ENCODE measurements around the gene GPATCH8. TPM values are rescaled to one million over a fixed set of nuclear protein-coding genes. Genes with fewer than 3 reads are reported as not detected.

Gene GPATCH8
- total RNA-seq, 1 experiment from 2014 or later, result 22.7 TPM

DNA sequence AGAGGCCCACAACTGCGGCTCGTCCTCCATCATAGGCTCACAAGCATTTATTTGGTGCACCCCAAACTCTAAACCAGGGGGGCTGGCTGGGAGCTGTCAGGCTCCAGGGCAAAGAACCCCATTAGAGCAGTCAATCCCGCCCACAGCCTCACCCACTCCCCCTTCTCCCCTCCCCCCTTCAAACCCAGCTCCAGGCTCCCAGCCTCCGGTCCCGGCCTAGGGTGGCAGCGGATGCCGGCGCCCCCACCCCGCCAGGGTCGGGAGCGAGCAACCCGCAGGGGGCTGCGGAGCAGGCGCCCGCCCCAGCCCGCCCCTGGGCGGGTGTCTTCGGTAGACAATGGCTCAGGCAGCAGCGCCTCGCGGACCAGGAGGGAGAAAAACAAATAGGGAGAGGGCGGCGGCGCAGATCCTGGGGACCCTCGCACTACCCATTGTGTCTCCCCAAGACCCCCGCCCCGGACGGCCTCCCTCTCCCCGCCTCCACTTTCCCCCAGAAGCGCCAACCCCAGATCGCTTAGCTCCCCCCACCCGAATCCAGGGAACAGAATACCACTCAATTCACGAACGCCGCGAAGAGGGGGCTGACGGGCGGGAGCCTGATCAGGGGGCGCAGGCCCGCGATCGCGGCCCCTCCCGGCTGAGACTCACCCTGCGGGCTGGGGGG lies 140.1 kb downstream of the GPATCH8 start:
- BruUV-seq (replicated peaks), result no TSS peak
- Histone ChIP-seq H3K27ac (ENCODE audit: low read length) (no peak overlapping the region), H2AFZ (ENCODE audit: low read length) (peak overlapping the region; percentile 99), H3K36me3 (ENCODE audit: low read depth, low read length) (no peaks in the 10 kb centered on the region), H3K4me3 (ENCODE audit: low read length) (peak overlapping the region; percentile 87), H3K4me1 (ENCODE audit: insufficient read depth, low read length) (no peaks in the 10 kb centered on the region; the same call in 1 of the 2 replicates), H4K20me1 (ENCODE audit: low read length) (no peaks in the 10 kb centered on the region), H3F3A (ENCODE audit: low read length, unreplicated experiment) (no peaks in the 10 kb centered on the region), H3K4me2 (ENCODE audit: low read length) (peak overlapping the region; percentile 99), H3K9ac (ENCODE audit: low read length) (peak overlapping the region; percentile 72), H3K79me2 (ENCODE audit: low read length) (no peaks in the 10 kb centered on the region), H3K27me3 (ENCODE audit: low read length) (no peaks in the 10 kb centered on the region), H3K9me3 (ENCODE audit: low read length) (no peaks in the 10 kb centered on the region), H3K9me2 (replicated peaks; ENCODE audit: low read length) (no peaks in the 10 kb centered on the region)
- intact Hi-C loops (cut with micrococcal nuclease), result loop anchor here (1.0 kb wide), 1 partner anchor 18 kb away; the partner anchor contains the start of gene GRN
- ChIA-PET POLR2A (ENCODE audit: unreplicated experiment) (interaction anchor here (0.6 to 0.7 kb wide), 2 partner anchors 195 to 247 kb away, joined by 3 to 9 read pairs; no protein-coding TSS in a partner anchor), CTCF (interaction anchor here (0.6 to 1.0 kb wide), 11 partner anchors 13 to 364 kb away, joined by 3 to 20 read pairs (median 4); partner anchors contain the start of genes GRN and SLC25A39)
- DNase-seq (peak; percentile 28), ATAC-seq (peak; percentile 55)
- TF ChIP-seq CTCF (conservative IDR thresholded peaks at IDR 0.05; ENCODE audit: low read depth, low read length) (no peak), EZH2phosphoT487 (IDR thresholded peaks at IDR 0.05; ENCODE audit: borderline replicate concordance, low read length) (no peak), EZH2 (IDR thresholded peaks at IDR 0.05; ENCODE audit: low read length, unreplicated experiment) (no peak)

GRCh38 chr17:44362459-44362948 lies 140.7 kb downstream of the GPATCH8 start:
- H3K27ac ChIP-seq (ENCODE audit: low read length), result no peak overlapping the region
- no peaks in the 10 kb centered on the region for H4K20me1 ChIP-seq (ENCODE audit: low read length)
- no peaks in the 10 kb centered on the region; the same call in 1 of the 2 replicates for H3K4me1 ChIP-seq (ENCODE audit: insufficient read depth, low read length)
- no peaks in the 10 kb centered on the region for H3K9me2 ChIP-seq (replicated peaks; ENCODE audit: low read length)
- no peak for ATAC-seq
- no peaks in the 10 kb centered on the region for H3K27me3 ChIP-seq (ENCODE audit: low read length)
- DNase-seq, result no peak
- H3F3A ChIP-seq (ENCODE audit: low read length, unreplicated experiment), result no peaks in the 10 kb centered on the region
- no peaks in the 10 kb centered on the region for H3K36me3 ChIP-seq (ENCODE audit: low read depth, low read length)
- no TSS peak for BruUV-seq (replicated peaks)
- H3K4me2 ChIP-seq (ENCODE audit: low read length), result peak overlapping the region; percentile 99
- ChIA-PET CTCF (interaction anchor here (0.6 to 0.7 kb wide), 2 partner anchors 20 to 281 kb away, joined by 3 read pairs; no protein-coding TSS in a partner anchor), POLR2A (ENCODE audit: unreplicated experiment) (no interaction called here)
- H3K4me3 ChIP-seq (ENCODE audit: low read length), result peak overlapping the region; percentile 87
- intact Hi-C loops (cut with micrococcal nuclease), result no loop called here
- no peaks in the 10 kb centered on the region for H3K79me2 ChIP-seq (ENCODE audit: low read length)
- TF ChIP-seq CTCF (conservative IDR thresholded peaks at IDR 0.05; ENCODE audit: low read depth, low read length) (no peak), EZH2phosphoT487 (IDR thresholded peaks at IDR 0.05; ENCODE audit: borderline replicate concordance, low read length) (no peak), EZH2 (IDR thresholded peaks at IDR 0.05; ENCODE audit: low read length, unreplicated experiment) (no peak)
- H3K9me3 ChIP-seq (ENCODE audit: low read length), result no peaks in the 10 kb centered on the region
- peak overlapping the region; percentile 99 for H2AFZ ChIP-seq (ENCODE audit: low read length)
- H3K9ac ChIP-seq (ENCODE audit: low read length), result peak overlapping the region; percentile 72; the same call in 1 of the 2 replicates

Measured in PC-3 (cell line).